Activated CD8-positive, alpha-beta memory T cell treated with anti-CD3 and anti-CD28 coated beads for 36 hours (primary cell): ENCODE measurements around the gene SEC14L2. TPM values are rescaled to one million over a fixed set of nuclear protein-coding genes. Genes with fewer than 3 reads are reported as not detected.

ENCODE experiments used
- CTCF ChIA-PET: fragments of 350-600 bp; sonication (Branson Sonifier 250); formaldehyde crosslinking; loops from one replicate; lab custom pipeline; 2021; ENCODE audit warnings: antibody characterized with exemption; lab: Charles Lee
- POLR2A ChIA-PET: fragments of 350-600 bp; sonication (Branson Sonifier 250); formaldehyde crosslinking; loops from one replicate; lab custom pipeline; 2021; ENCODE audit warnings: antibody characterized with exemption; lab: Charles Lee
- total RNA-seq, 2 experiments: library from RNA; stranded (reverse); gene quantifications; one replicate each; pipeline ENCODE4 v1.2.3, GENCODE V29; 2021

SEC14L2 gene
- total RNA-seq, 2 experiments from 2014 or later = 6.0 to 7.7 TPM

DNA sequence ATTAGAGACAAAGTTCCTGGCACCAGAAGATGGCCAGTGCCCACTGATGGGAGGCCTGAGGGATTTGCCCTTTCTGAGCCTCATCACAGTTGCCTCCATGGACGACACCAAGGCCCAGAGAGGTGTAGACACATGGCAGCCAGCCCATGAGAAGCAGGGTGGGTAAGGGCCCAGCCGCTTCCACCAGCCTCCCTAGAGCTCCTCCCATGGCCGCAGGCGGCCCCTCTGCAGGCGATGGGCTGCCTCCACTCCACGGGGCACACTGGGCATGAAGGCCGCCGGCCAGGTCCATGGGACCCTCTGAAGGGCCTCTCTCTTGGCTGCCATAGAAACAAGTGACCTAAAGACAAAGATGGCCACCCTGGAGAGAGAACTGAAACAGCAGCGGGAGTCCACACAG is 25.5 kb upstream of the SEC14L2 start:
- POLR2A ChIA-PET = no interaction called here
- CTCF ChIA-PET = no interaction called here

DNA sequence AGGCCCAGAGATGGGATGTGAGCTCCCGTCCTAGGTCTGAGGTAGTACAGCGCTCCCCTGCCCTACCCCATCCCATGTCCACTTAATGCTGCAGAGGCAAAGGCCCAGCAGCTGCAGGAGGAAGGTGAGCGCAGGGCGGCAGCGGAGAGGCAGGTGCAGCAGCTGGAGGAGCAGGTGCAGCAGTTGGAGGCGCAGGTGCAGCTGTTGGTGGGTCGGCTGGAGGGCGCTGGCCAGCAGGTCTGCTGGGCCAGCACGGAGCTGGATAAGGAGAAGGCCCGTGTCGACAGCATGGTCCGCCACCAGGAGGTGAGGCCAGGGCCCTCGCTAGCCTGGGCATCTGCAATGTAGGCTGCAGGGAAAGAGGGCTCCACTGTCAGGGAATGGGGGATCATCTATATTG is 24.8 kb upstream of the SEC14L2 start:
- POLR2A ChIA-PET = no interaction called here

DNA sequence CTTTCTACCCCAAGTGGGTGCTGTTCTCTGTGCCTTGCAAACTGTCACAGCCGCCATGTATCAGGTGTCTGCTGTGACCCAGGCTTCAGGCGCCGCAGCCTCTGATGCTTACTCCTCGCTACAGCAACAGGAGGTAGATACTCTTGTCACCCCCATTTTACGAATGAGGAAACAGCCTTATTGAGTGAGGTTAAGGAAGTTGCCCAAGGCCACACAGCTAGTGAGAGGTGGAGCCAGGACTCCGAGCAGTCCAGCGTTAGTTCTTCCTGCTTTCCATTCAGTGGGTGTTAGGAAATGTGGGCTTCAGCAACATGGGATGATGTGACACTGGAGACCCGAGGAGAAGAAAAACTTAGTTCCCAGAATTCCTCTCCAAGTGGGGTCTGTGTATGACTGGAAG is 23.9 kb upstream of the SEC14L2 start:
- ChIA-PET POLR2A (no interaction called here), CTCF (interaction anchor here (0.9 to 1.6 kb wide), 2 partner anchors 13 to 85 kb away, joined by 3 to 4 read pairs; no protein-coding TSS in a partner anchor)

More for the DNA sequence above, 24.8 kb upstream of the SEC14L2 start:
- CTCF ChIA-PET = interaction anchor here (1.6 kb wide), 1 partner anchor 14 kb away, joined by 4 read pairs; no protein-coding TSS in a partner anchor

DNA sequence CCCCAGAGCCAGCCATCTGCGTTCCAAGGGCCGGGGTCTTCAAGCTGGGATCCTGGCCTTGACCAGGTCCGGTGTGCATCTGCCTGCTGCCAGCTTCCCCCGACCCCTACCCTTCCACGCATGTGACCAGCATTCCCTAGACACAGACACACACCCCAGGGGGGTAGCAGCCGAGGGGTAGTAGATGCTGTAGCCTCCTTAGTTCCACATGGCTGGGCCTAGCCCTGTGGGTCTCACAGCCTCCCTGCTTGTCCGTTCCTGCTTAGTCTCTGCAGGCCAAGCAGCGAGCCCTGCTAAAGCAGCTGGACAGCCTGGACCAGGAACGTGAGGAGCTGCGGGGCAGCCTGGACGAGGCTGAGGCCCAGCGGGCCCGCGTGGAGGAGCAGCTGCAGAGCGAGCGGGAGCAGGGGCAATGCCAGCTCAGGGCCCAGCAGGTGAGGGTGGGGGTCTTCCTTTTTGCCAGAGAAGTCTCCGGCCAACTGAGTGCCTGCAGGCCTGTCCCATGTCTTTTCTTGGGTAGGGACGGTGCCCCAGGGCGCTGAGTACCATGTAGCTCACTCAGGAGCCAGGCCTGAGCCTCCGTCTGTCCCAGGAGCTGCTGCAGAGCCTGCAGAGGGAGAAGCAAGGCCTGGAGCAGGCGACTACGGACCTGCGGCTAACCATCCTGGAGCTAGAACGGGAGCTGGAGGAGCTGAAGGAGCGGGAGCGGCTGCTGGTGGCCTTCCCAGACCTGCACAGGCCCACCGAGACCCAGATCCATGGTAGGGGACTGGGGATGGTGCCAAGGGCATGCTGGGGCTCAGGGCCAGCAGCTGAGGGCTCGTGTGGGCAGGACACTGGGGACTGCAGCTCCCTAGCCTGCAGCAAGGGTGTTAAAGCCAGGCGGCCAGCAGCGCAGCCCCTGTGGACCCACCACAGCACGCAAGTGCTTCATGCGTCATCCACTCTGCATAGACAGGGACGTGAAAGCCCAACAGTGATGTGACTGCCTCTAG is 23.2 kb upstream of the SEC14L2 start:
- ChIA-PET POLR2A (no interaction called here), CTCF (interaction anchor here (0.9 to 1.6 kb wide), 2 partner anchors 12 to 86 kb away, joined by 3 to 4 read pairs; no protein-coding TSS in a partner anchor)

DNA sequence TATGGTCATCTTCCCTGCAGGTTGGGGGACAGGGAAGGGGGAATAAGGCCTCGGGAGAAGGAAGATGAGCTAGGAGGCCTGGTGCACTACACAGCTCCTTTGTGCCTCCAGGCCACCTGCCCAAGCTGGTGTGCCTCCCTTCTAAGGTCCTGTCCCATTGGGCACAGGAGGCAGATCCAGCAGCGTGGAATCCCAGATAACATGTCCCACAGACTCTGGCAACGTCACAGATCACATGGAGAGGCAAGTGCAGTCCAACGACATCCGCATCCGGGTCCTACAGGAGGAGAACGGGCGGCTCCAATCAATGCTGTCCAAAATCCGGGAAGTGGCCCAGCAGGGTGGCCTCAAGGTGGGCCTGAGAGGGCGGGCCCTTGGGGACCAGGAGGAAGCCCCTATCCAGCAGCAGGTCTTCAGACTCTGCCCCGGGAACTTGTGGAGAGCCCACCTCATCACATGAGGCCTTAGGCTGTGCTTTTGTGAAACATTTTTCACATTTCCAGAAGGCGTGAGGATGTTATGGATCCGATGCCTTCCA is 21.4 kb upstream of the SEC14L2 start:
- ChIA-PET POLR2A (interaction anchor here (0.6 kb wide), 1 partner anchor 958 kb away, joined by 4 read pairs; no protein-coding TSS in a partner anchor), CTCF (no interaction called here)

DNA sequence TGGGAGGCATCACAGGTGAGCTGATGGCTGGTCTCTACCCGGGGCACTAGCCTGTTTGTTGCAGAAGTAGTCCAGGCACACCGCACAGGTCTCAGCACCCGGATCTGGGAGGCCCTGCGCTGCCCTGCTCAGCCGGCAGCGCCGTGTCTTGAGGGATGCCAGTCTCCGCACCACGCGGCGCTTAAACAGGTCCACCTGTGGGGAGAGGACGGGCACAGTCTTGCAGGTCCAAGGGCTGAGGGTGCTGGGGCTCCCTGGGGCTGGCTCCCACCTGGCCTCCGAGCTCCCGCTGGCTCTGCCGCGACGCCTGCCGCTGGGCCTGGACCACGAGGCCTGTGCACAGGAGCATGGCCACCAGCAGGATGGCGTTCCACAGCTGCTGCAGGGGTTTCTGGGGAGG is 16.8 kb upstream of the SEC14L2 start:
- ChIA-PET POLR2A (interaction anchor here (0.7 kb wide), 1 partner anchor 542 kb away, joined by 3 read pairs; no protein-coding TSS in a partner anchor), CTCF (interaction anchor here (1.0 kb wide), 2 partner anchors 76 to 93 kb away, joined by 3 to 5 read pairs; no protein-coding TSS in a partner anchor)

DNA sequence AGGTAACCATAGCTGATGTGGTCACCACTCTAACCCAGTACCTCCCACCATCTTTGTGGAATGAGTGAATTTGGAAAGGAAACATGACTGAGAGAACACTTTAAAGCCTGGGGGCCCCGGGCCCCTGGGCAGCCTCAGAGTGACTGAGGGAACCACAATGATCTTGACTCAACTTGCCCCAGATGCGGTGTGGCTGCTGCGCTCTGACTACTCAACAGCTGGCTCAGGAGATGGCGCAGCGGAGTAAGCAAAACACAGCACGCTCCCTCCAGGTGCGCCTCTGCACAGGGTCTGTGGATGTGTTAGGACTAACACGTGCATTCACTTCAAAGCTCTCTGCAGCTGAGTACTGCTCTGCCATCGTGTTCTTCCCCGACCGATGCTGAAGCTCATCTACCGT is 15.6 kb upstream of the SEC14L2 start:
- ChIA-PET POLR2A (no interaction called here), CTCF (interaction anchor here (0.7 to 1.6 kb wide), 4 partner anchors 9 to 93 kb away, joined by 3 to 12 read pairs (median 4); no protein-coding TSS in a partner anchor)

DNA sequence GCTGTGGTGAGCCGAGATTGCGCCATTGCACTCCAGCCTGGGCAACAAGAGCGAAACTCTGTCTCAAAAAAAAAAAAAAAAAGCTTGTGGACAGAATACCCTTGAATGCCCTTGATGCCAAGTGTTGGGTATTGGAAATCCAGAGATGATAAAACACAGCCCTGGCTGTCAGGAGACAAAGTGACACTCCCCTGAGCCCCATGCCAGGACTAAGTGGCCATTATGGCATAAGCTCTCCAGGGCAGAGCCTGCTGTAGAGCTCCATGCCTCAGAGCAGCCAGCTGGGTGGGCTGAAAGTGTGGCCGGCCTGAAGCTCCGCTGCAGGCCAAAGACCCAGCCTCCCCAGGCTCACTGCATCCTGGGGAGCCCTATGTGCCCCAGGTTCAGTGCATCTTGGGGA is 14.5 kb upstream of the SEC14L2 start:
- ChIA-PET CTCF (interaction anchor here (1.0 to 1.6 kb wide), 3 partner anchors 24 to 121 kb away, joined by 3 to 12 read pairs (median 3); no protein-coding TSS in a partner anchor), POLR2A (no interaction called here)

DNA sequence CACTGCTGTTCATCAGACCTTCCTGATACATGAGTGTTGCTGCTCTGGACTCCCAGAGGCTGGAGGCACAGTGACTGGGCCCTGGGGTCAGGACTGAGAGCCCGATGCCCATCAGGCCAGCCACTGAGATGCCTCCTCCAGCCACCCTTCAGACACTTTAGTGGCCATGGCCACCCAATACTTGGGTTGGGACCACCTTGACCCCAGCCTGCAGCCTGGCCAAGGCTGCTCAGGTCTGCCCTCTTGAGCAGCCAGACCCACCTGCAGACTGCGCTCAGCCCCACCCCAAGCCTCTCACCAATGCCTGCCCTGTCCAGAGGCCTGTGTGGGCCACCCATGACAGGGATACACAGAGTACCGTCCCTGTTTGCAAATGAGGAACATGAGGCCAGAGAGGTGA is 13.8 kb upstream of the SEC14L2 start:
- POLR2A ChIA-PET = no interaction called here
- CTCF ChIA-PET = interaction anchor here (1.1 to 9.5 kb wide), 3 partner anchors 24 to 95 kb away, joined by 3 to 214 read pairs (median 12); partner anchors contain the start of gene CASTOR1

DNA sequence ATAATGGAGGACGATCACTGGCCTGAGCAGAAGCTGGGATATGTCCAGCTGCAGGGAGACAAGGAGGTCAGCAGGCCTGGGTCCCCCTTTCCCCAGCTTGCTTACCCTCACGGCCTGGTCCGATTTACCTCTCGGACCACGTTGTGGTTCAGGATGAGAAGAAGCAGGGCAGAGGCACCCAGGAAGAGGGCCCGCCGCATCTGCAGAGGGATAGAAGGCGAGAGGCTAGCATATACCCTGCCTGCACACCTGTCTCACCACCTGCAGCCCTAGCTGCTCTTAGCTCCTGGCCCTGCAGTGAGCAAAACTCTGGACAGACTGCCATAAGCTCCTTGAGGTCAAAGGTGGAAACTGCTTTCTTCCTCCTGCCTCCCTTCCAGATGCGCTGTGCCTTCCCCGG is 10.9 kb upstream of the SEC14L2 start:
- POLR2A ChIA-PET = no interaction called here
- CTCF ChIA-PET = interaction anchor here (0.7 to 9.5 kb wide), 5 partner anchors 13 to 123 kb away, joined by 3 to 214 read pairs (median 4); partner anchors contain the start of gene CASTOR1

DNA sequence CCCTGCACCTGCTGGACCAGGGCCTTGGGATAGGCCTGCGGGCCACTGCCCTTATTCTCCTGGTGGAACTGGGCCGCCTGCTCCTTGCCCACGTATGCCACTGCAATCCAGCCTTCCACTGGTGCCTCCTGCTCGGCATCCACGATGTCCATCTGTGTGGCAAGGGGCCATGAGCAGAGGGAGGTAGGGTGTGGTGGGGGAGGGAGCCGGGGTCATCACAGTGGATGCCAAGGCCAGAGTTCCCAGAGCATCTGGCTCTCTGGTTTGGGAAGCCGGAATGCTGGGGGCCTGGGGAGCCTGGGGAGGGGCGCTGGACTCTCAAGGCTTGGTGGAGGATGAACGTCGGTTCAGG is 10.2 kb upstream of the SEC14L2 start:
- ChIA-PET POLR2A (interaction anchor here (1.2 kb wide), 1 partner anchor 98 kb away, joined by 10 read pairs; no protein-coding TSS in a partner anchor), CTCF (interaction anchor here (1.1 to 9.5 kb wide), 5 partner anchors 14 to 124 kb away, joined by 3 to 214 read pairs (median 8); partner anchors contain the start of genes CASTOR1 and TBC1D10A)

DNA sequence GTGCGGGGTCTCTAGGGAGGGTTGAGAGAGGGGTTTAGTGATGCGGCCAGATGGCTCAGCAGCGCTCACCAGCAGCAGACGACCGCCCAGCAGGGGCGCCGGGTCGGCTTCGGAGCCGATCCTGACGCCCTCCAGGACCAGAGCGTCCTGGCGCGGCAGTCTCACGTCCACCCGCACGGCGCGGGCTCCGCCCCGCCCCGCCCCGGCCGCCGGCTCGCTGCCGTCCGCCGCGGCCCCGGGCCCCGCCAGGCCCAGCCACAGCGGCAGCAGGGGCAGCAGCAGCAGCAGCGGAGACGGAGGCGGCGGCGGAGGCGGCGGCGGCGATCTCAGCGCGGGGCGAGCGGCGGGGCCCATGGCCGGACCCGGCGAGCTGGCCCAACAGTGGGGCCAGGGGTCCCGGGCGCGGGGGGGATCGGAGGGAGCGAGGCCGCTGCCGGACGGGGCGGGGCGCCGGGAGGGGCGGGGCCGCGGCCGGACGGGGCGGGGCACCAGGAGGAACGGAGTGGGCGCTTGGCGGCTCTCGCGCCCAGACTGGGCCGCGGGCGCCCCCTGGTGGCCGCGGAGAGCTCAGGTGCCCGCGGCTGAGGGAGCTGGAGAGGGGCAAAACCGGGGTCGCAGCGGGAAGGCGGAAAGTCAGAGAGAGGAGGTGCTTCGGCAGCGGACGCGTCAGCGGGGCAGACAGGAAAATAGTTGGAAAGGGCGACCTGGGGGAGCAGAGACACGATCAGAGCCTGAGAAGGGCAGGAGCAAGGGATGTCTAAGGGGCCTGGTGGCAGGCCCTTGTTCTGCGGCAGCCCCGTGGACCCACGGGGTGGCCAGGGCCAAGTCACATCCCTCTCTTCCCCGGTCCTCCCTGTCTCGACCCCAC is 9.6 kb upstream of the SEC14L2 start, which contains the start of gene RNF215:
Gene RNF215, minus strand, starts transcription at position 452 of the 868 bp plus-strand sequence. Its CDS starts 98 bp downstream, at position 354.
- ChIA-PET CTCF (interaction anchor here (0.6 to 11.1 kb wide), 21 partner anchors 9 to 132 kb away, joined by 3 to 214 read pairs (median 4); partner anchors contain the start of genes CASTOR1, CCDC157, SEC14L2 and SF3A1), POLR2A (interaction anchor here (1.2 kb wide), 1 partner anchor 99 kb away, joined by 10 read pairs; no protein-coding TSS in a partner anchor)

DNA sequence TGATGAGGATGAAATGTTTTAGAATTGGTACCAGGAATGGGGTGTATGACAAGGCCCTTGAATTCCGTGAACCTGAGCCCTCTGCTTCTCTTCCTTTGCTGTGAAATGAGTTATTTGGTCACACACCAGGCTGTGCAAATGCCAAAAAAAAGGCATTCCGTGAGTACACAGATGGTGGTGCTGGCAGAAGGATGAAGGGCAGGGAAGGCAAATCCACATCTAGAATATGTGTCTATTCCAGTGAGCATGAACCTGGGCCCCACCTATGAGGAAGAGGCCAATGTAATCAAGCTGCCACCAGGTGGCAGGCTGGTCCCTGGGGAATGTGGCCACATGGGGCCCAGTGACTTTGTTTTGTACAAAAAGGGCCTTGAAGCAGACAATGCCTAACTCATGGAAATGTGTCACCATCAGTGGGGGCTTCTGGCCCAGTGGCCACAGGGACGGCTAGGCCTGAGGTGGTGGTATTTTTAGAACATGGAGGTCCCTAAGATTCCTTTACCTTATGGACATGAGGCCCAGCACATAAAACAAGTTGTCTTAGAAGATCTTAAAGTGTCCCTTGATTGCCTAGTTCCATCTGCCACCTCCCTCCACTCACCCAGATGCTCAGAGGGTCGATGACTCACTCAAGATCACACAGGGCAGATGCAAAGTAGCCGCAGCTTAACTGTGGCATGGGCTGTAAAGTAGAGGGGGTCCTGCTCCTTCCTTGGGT is 5.7 kb upstream of the SEC14L2 start:
- ChIA-PET POLR2A (interaction anchor here (0.7 kb wide), 1 partner anchor 35 kb away, joined by 3 read pairs; the partner anchor contains the start of gene MTFP1), CTCF (interaction anchor here (0.7 to 11.1 kb wide), 17 partner anchors 10 to 283 kb away, joined by 3 to 214 read pairs (median 4); partner anchors contain the start of genes CASTOR1, CCDC157 and SF3A1)

DNA sequence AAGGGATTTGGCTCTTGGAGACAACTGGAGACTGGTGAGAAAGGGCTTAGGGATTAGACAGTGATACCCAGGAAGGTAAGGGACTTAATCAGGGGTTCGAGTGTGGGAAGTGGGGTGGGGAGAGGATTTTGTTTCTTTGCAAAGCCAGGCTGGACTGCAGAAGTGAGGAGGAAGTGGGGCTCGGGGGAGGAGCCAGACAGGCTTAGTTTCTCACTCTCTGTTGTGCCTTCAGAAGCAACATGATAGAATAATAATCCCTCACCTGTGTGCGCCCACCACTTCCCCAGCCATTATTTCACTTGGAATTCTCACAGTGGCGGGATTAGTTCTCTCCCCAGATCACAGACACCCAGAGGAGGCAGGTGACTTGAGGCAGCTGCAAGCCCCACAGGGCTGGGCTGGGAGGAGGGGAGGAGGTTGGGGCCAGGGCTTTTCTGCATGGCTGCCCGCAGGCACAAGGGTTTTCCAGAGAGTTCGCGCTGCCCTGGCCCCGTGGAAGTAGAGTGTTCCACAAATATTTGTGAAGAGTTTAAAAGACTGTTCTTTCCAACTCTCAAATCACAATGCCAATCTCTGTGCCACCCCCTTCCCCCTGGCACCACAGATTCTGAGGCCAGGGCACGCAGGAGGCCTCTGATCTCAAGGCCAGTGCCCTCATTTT is 4.0 kb upstream of the SEC14L2 start:
- CTCF ChIA-PET = interaction anchor here (0.6 to 11.1 kb wide), 4 partner anchors 20 to 103 kb away, joined by 3 to 214 read pairs (median 38); partner anchors contain the start of gene CASTOR1
- POLR2A ChIA-PET = no interaction called here

DNA sequence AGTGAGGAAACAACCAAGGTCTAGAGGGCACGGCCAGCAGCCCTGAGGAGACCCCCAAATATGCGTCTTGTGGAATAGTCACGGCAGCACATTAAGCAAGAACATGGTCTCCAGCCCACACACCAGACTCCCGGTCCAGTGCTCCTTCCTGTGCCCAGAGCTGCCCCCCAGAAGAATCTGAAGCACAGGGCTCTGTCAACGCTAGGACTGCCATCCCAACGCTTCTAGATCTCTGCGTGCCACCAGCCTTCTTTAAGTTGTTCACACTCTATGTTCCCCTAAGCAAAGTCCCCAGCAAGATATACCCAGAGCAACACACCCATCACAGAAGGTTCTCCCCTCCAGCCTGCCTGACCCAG is 3.5 kb upstream of the SEC14L2 start:
- CTCF ChIA-PET = interaction anchor here (5.6 to 11.1 kb wide), 2 partner anchors 92 to 105 kb away, joined by 29 to 70 read pairs; partner anchors contain the start of gene CASTOR1
- POLR2A ChIA-PET = no interaction called here

DNA sequence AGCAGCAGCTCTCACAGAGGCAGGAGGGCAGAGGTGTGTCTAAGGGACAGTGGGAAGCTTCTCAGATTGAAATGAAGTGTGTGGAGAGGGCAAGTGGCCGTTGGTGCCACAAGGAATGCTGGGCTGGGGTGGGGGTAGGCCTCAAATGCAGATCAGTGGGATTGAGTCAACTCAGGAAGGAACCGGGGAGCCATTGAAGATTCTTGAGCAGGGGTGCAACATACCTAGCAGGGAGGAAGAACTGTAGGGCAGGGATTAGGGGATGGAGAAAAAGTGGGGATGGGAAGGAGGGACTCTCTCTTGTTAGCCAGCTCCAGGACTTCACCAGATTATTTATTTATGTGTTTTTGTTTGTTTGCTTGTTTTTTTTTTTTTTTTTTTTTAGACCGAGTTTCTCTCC is 2.9 kb upstream of the SEC14L2 start:
- ChIA-PET CTCF (interaction anchor here (0.7 to 11.1 kb wide), 4 partner anchors 16 to 105 kb away, joined by 4 to 70 read pairs (median 18); partner anchors contain the start of gene CASTOR1), POLR2A (interaction anchor here (0.6 to 1.3 kb wide), 2 partner anchors 30 to 711 kb away, joined by 3 to 4 read pairs; no protein-coding TSS in a partner anchor)
